Osteoblast (primary cell): ENCODE measurements around the gene MZF1. TPM values are rescaled to one million over a fixed set of nuclear protein-coding genes. Genes with fewer than 3 reads are reported as not detected.

Experiments used
- DNase-seq: peaks from one replicate; pipeline ENCODE4 v3.0.0; 2011; ENCODE audit warnings: low spot score, mixed read lengths; ENCODE audit not compliant: insufficient read length; ENCODE audit errors: missing footprints
- H2AFZ ChIP-seq: 2 replicates; pipeline ENCODE4 v1.6.0; 2011; ENCODE audit warnings: mild to moderate bottlenecking, low read length
- H3K27ac ChIP-seq: 2 replicates; pipeline ENCODE4 v1.5.1; 2011; ENCODE audit warnings: mild to moderate bottlenecking, low read depth, low read length, moderate library complexity
- H3K27me3 ChIP-seq: 2 replicates; pipeline ENCODE4 v1.6.0; 2012; ENCODE audit warnings: mild to moderate bottlenecking, control low read depth, inconsistent platforms, low read length, moderate library complexity; ENCODE audit not compliant: insufficient read depth
- H3K36me3 ChIP-seq: 2 replicates; pipeline ENCODE4 v1.5.1; 2011; ENCODE audit warnings: mild to moderate bottlenecking, low read length, control low read depth, moderate library complexity; ENCODE audit not compliant: insufficient read depth
- H3K4me1 ChIP-seq: 2 replicates; pipeline ENCODE4 v1.5.1; 2011; ENCODE audit warnings: mild to moderate bottlenecking, low read length, control low read depth, moderate library complexity; ENCODE audit not compliant: insufficient read depth
- H3K4me2 ChIP-seq: 2 replicates; pipeline ENCODE4 v1.6.0; 2011; ENCODE audit warnings: mild to moderate bottlenecking, low read length; ENCODE audit not compliant: insufficient read depth
- H3K4me3 ChIP-seq: fragments of 200-600 bp; sonication (generic); 3 replicates; pipeline ENCODE4 v1.5.1; 2012; ENCODE audit warnings: mild to moderate bottlenecking, low read length, inconsistent platforms; ENCODE audit not compliant: insufficient read depth
- H3K79me2 ChIP-seq: 2 replicates; pipeline ENCODE4 v1.6.0; 2012; ENCODE audit warnings: mild to moderate bottlenecking, low read length, control low read depth, inconsistent platforms; ENCODE audit not compliant: insufficient read depth
- H3K9me3 ChIP-seq: 2 replicates; pipeline ENCODE4 v1.5.1; 2011; ENCODE audit warnings: low read depth, low read length, control low read depth
- H4K20me1 ChIP-seq: 2 replicates; pipeline ENCODE4 v1.6.0; 2012; ENCODE audit warnings: mild to moderate bottlenecking, low read length, control low read depth; ENCODE audit not compliant: insufficient read depth
- CTCF ChIP-seq: IDR thresholded peaks from 2 replicates; pipeline ENCODE4 v1.5.1; 2011; ENCODE audit warnings: mild to moderate bottlenecking, low read depth, low read length, moderate library complexity; ENCODE audit errors: extremely low read depth
- total RNA-seq: library from RNA; depleted of rRNA; stranded (reverse); fragments of >200 nt; gene quantifications from 2 replicates; pipeline ENCODE4 v1.2.3, GENCODE V29; 2012

The MZF1 gene
- total RNA-seq, 1 donor = 23.9 TPM

DNA sequence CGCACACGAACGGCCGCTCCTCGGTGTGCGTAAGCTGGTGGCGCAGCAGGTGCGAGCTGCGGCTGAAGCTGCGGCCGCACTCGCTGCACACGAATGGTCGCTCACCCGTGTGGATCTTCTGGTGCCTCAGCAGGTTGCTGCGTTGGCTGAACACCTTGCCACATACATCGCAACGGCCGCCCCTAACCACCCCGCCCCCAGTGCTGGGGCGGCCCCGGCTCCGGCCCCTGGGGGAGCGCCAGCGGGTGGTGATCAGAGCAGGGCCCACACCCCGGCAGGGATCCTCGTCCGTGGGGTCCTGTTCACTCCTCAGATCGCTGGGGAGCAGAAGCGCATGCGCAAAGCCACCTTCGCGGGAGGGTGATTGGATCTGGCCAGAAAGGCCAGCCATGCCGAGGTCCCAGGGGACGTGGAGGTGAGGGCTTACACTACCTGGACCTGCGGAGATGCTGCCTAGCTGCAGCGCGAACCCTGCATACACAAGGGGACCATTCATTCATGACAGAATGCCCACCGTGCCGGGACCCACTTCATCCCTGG is 10.0 kb downstream of the MZF1 start:
- no peak for TF ChIP-seq CTCF
- Histone ChIP-seq H3K4me1 (peaks cover 23% of the 10 kb centered on the region), H3K9me3 (no peaks in the 10 kb centered on the region), H3K79me2 (peaks cover under 1% of the 10 kb centered on the region), H4K20me1 (no peaks in the 10 kb centered on the region), H3K36me3 (peaks cover 14% of the 10 kb centered on the region), H3K4me2 (peak overlapping the region; percentile 78), H3K27me3 (peaks cover 6% of the 10 kb centered on the region), H3K27ac (no peak overlapping the region), H2AFZ (no peak overlapping the region), H3K4me3 (peak overlapping the region; percentile 53)
- peak; percentile 80 for DNase-seq

- peaks cover 4% of the 10 kb centered on the region for H4K20me1 ChIP-seq
- H3K4me1 ChIP-seq = peaks cover 23% of the 10 kb centered on the region
- H3K27ac ChIP-seq = no peak overlapping the region
- peaks cover 8% of the 10 kb centered on the region for H3K79me2 ChIP-seq
- no peak overlapping the region for H2AFZ ChIP-seq
- H3K27me3 ChIP-seq = peaks cover 6% of the 10 kb centered on the region
- H3K4me2 ChIP-seq = peak overlapping the region; percentile 78
- no peak for TF ChIP-seq CTCF
- peak; percentile 86 for DNase-seq
- no peaks in the 10 kb centered on the region for H3K9me3 ChIP-seq
- peaks cover 10% of the 10 kb centered on the region for H3K36me3 ChIP-seq
- H3K4me3 ChIP-seq = peak overlapping the region; percentile 53
Observed at GRCh38 chr19:58562122-58563033, 10.8 kb downstream of the MZF1 start.

- Histone ChIP-seq H3K36me3 (peaks cover 9% of the 10 kb centered on the region), H2AFZ (no peak overlapping the region), H3K27me3 (peaks cover 6% of the 10 kb centered on the region), H4K20me1 (peaks cover 10% of the 10 kb centered on the region), H3K4me2 (peak overlapping the region; percentile 78), H3K79me2 (peaks cover 16% of the 10 kb centered on the region), H3K4me1 (peaks cover 31% of the 10 kb centered on the region), H3K27ac (no peak overlapping the region), H3K9me3 (no peaks in the 10 kb centered on the region), H3K4me3 (peak overlapping the region; percentile 53)
- DNase-seq = peak; percentile 78
- TF ChIP-seq CTCF = no peak
Observed at GRCh38 chr19:58561373-58562121, 11.6 kb downstream of the MZF1 start.

DNA sequence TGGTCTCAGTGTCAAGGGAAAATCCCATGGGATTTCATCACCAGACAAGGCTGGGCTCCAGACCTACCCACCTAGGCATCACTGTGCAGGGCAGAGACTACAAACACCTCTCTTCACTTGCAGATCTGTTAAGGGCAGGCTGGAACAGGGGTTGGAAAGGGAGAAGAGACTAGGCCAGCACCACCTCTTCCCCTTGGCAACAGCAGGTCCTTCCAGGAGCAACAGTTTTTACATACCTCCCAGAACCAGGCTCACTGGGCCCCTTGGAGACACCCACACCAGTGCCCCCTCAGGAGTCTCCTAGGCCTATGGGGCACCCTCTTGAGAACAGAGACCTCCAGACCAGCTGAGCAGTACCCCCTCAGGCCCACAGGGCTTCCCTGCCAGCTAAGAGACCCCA is 12.2 kb downstream of the MZF1 start:
- H2AFZ ChIP-seq = no peak overlapping the region
- DNase-seq = no peak
- H3K27me3 ChIP-seq = peaks cover 6% of the 10 kb centered on the region
- H3K4me3 ChIP-seq = no peak overlapping the region
- H3K27ac ChIP-seq = no peak overlapping the region
- peaks cover 12% of the 10 kb centered on the region for H3K36me3 ChIP-seq
- H3K4me2 ChIP-seq = no peak overlapping the region
- peaks cover 22% of the 10 kb centered on the region for H3K79me2 ChIP-seq
- H3K4me1 ChIP-seq = peaks cover 31% of the 10 kb centered on the region
- peaks cover 12% of the 10 kb centered on the region for H4K20me1 ChIP-seq
- no peaks in the 10 kb centered on the region for H3K9me3 ChIP-seq
- TF ChIP-seq CTCF = no peak
